ENCODE data around the gene INCA1.

GRCh38 chr17:4967539-4968485, 29.5 kb downstream of the INCA1 start, which contains the start of gene SPAG7:
- TF ChIP-seq CTCF (conservative IDR thresholded peaks at IDR 0.05) (no peak), ZFX (IDR thresholded peaks at IDR 0.05) (peak; percentile 37; the same call in 1 of the 2 replicates)

Data from C4-2B (cell line).